ENCODE data around the gene HSP90AB1.

DNA sequence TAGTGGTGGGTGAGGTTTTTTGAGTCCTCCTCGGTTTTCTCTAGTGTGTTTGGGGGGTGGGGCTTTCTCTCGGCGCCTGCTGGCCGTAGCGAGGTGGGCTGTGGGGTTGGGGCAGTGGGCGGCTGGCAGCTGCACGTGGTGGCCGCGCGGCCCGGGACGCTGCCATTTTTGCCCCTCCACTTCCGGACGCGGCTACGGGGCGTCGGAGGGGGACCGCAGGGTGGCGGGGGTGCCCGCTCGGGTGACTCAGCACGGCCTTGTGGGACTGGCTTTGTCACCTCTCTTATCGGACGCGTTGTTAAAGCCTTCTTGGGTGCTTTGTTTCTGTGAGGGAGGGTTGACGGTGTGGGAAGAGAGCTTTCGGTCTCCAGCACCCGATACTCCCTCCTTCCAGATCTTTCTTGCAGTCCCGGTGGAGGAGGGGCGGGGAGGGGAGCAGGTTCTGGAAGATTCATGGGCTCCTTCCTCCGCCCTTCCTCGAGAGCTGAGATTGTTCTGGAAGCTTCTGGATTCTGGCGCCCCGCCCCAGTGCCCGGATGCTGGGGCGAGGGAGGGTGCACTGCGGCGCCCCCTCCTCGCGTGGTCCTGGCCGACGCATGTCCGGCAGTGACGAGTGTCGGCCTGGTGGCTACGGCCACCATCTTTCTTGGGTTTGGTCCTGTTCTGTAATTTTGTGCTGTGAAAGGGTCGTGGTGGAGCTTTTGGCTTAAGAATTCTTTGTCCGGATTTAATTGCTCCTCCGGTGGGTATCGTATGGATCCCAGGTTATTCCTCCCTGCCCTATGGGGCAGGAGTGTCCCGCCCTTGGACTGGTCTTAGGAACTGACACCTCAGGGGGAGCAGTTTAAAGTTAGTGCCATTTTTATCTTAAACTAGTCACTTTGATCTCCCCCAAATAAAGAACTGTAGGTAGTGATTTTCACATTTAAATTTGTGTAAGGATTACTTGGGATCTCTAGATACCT is 719 bp downstream of the HSP90AB1 start:
- TF ChIP-seq, protein P1, sequence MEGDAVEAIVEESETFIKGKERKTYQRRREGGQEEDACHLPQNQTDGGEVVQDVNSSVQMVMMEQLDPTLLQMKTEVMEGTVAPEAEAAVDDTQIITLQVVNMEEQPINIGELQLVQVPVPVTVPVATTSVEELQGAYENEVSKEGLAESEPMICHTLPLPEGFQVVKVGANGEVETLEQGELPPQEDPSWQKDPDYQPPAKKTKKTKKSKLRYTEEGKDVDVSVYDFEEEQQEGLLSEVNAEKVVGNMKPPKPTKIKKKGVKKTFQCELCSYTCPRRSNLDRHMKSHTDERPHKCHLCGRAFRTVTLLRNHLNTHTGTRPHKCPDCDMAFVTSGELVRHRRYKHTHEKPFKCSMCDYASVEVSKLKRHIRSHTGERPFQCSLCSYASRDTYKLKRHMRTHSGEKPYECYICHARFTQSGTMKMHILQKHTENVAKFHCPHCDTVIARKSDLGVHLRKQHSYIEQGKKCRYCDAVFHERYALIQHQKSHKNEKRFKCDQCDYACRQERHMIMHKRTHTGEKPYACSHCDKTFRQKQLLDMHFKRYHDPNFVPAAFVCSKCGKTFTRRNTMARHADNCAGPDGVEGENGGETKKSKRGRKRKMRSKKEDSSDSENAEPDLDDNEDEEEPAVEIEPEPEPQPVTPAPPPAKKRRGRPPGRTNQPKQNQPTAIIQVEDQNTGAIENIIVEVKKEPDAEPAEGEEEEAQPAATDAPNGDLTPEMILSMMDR (conservative IDR thresholded peaks at IDR 0.05): no peak
- peak; percentile 27; the same call in 1 of the 2 replicates for TF ChIP-seq ZFX (IDR thresholded peaks at IDR 0.05)
